Measurements from ENCODE around the gene KCND3. TPM values are rescaled to one million over a fixed set of nuclear protein-coding genes. Genes with fewer than 3 reads are reported as not detected.

The KCND3 gene
- total RNA-seq, 4 donors from 2014 or later, result 7.4 to 20.4 (median 9.8) TPM

- H3K4me3 ChIP-seq (ENCODE audit: low read depth, poor library complexity, severe bottlenecking), result no peak overlapping the region
- no peak for DNase-seq (ENCODE audit: low spot score in 2 of 2)
- no peak for TF ChIP-seq CTCF (IDR thresholded peaks at IDR 0.05)
- TF ChIP-seq POLR2A (IDR thresholded peaks at IDR 0.05), result no peak
- intact Hi-C loops (cut with DNase I; ENCODE audit: low total_unique reads), result no loop called here
- 82% methylated on average over 6 of the region's 6 CpGs for WGBS, 2 donors
These were observed 121.5 kb downstream of the KCND3 start for GRCh38 chr1:111867868-111868440.

- H3K4me3 ChIP-seq (ENCODE audit: low read depth, poor library complexity, severe bottlenecking), result no peak overlapping the region
- intact Hi-C loops (cut with DNase I; ENCODE audit: low total_unique reads), result no loop called here
- TF ChIP-seq POLR2A (IDR thresholded peaks at IDR 0.05) (no peak), CTCF (IDR thresholded peaks at IDR 0.05) (no peak)
- 18 to 30% methylated on average over 3 of the region's 3 CpGs for WGBS, 2 donors
- DNase-seq (ENCODE audit: low spot score in 2 of 2), result no peak
These were observed 124.6 kb downstream of the KCND3 start for GRCh38 chr1:111864862-111865261.

- 70 to 79% methylated on average over 3 of the region's 3 CpGs for WGBS, 2 donors
- intact Hi-C loops (cut with DNase I; ENCODE audit: low total_unique reads), result no loop called here
These were observed 126.1 kb downstream of the KCND3 start for GRCh38 chr1:111863401-111863800.

GRCh38 chr1:111862599-111862998 is 126.9 kb downstream of the KCND3 start:
- no peak for DNase-seq (ENCODE audit: low spot score in 2 of 2)
- TF ChIP-seq POLR2A (IDR thresholded peaks at IDR 0.05) (no peak), CTCF (IDR thresholded peaks at IDR 0.05) (no peak)
- intact Hi-C loops (cut with DNase I; ENCODE audit: low total_unique reads), result no loop called here
- whole genome bisulfite sequencing, 2 donors, result 81 to 90% methylated on average over 3 of the region's 3 CpGs
- H3K4me3 ChIP-seq (ENCODE audit: low read depth, poor library complexity, severe bottlenecking), result no peak overlapping the region

More at GRCh38 chr1:111863401-111863800, 126.1 kb downstream of the KCND3 start:
- TF ChIP-seq CTCF (IDR thresholded peaks at IDR 0.05) (no peak), POLR2A (IDR thresholded peaks at IDR 0.05) (no peak)
- no peak overlapping the region for H3K4me3 ChIP-seq (ENCODE audit: low read depth, poor library complexity, severe bottlenecking)
- DNase-seq (ENCODE audit: low spot score in 2 of 2), result no peak

- 69 to 86% methylated on average over 6 of the region's 6 CpGs for WGBS, 2 donors
- DNase-seq (ENCODE audit: low spot score in 2 of 2), result no peak
- intact Hi-C loops (cut with DNase I; ENCODE audit: low total_unique reads), result no loop called here
- H3K4me3 ChIP-seq (ENCODE audit: low read depth, poor library complexity, severe bottlenecking), result no peak overlapping the region
- TF ChIP-seq CTCF (IDR thresholded peaks at IDR 0.05) (no peak), POLR2A (IDR thresholded peaks at IDR 0.05) (no peak)
These were observed 127.9 kb downstream of the KCND3 start for GRCh38 chr1:111861523-111861922.

GRCh38 chr1:111857194-111857651 is 132.2 kb downstream of the KCND3 start:
- DNase-seq (ENCODE audit: low spot score in 2 of 2), result no peak
- WGBS, 2 donors, result 79 to 80% methylated on average over 13 of the region's 13 CpGs
- TF ChIP-seq POLR2A (IDR thresholded peaks at IDR 0.05) (no peak), CTCF (IDR thresholded peaks at IDR 0.05) (no peak)

More at GRCh38 chr1:111857194-111857651, 132.2 kb downstream of the KCND3 start:
- no peak overlapping the region for H3K4me3 ChIP-seq (ENCODE audit: low read depth, poor library complexity, severe bottlenecking)
- intact Hi-C loops (cut with DNase I; ENCODE audit: low total_unique reads), result no loop called here

Data from lower leg skin (tissue), 4 donors.